Fibroblast of lung (primary cell): Measurements from ENCODE around the gene NODAL.

Experiments used
- EZH2 ChIP-seq: IDR thresholded peaks from 2 replicates; pipeline ENCODE4 v1.5.1; 2012; ENCODE audit warnings: low read length, control low read depth, mild to moderate bottlenecking; ENCODE audit errors: missing control alignments
- TF ChIP-seq, protein P1 (sequence below), 2 donors: IDR thresholded peaks in 1 of 2; conservative IDR thresholded peaks in 1 of 2; 1 replicate in 1 of 2; 2 replicates in 1 of 2; pipeline ENCODE4 v1.5.1; 2011 to 2012; ENCODE audit warnings: low read length in 2 of 2, control low read depth in 1 of 2, inconsistent platforms in 1 of 2, low read depth in 1 of 2, mild to moderate bottlenecking in 1 of 2

GRCh38 chr10:70404787-70405036, 36.8 kb downstream of the NODAL start:
- TF ChIP-seq, protein P1, sequence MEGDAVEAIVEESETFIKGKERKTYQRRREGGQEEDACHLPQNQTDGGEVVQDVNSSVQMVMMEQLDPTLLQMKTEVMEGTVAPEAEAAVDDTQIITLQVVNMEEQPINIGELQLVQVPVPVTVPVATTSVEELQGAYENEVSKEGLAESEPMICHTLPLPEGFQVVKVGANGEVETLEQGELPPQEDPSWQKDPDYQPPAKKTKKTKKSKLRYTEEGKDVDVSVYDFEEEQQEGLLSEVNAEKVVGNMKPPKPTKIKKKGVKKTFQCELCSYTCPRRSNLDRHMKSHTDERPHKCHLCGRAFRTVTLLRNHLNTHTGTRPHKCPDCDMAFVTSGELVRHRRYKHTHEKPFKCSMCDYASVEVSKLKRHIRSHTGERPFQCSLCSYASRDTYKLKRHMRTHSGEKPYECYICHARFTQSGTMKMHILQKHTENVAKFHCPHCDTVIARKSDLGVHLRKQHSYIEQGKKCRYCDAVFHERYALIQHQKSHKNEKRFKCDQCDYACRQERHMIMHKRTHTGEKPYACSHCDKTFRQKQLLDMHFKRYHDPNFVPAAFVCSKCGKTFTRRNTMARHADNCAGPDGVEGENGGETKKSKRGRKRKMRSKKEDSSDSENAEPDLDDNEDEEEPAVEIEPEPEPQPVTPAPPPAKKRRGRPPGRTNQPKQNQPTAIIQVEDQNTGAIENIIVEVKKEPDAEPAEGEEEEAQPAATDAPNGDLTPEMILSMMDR (conservative IDR thresholded peaks at IDR 0.05 in 1 of 2, IDR thresholded peaks at IDR 0.05 in 1 of 2; ENCODE audit: low read depth in 1 of 2, low read length in 2 of 2), result no peak
- TF ChIP-seq EZH2, result no peak
